ENCODE data around the gene KMT2C. TPM values are rescaled to one million over a fixed set of nuclear protein-coding genes. Genes with fewer than 3 reads are reported as not detected.
"Not testable (repeated sequence)": the region's sequence is repeated elsewhere in the genome, so short reads cannot be mapped to it uniquely, and the experiment has no call there.

The KMT2C gene
- total RNA-seq, 8 experiments from 2014 or later, result 27.8 to 64.0 (median 35.8) TPM

- WGBS, 10 experiments, result 51 to 100% (median 72%) methylated on average over 1 to 4 of the region's 4 CpGs; no CpG with 5 or more reads in 4 of the 10 experiments
Observed at GRCh38 chr7:152384235-152385200, 51.3 kb downstream of the KMT2C start.

GRCh38 chr7:152383341-152384234 lies 52.2 kb downstream of the KMT2C start:
- H3K4me3 ChIP-seq, result no peak overlapping the region
- H3K27ac ChIP-seq, result no peak overlapping the region
- WGBS, 10 experiments, result 60 to 100% (median 83%) methylated on average over 1 to 6 of the region's 9 CpGs; no CpG with 5 or more reads in 3 of the 10 experiments
- H3K4me1 ChIP-seq (replicated peaks in 1 of 2), result peaks cover 0 to 4% of the 10 kb centered on the region in 2 donors
- peak in 5 of 8 experiments; percentile 23 to 91 (median 87) for ATAC-seq (replicated peaks in 6 of 8)
- in situ Hi-C loops (cut with MboI; ENCODE audit: low pct_unique_long_range_greater_than_20kb in 2 of 9, low sequenced_read_pairs in 9 of 9, unreplicated experiment in 9 of 9), result no loop called here

More at GRCh38 chr7:152384235-152385200, 51.3 kb downstream of the KMT2C start:
- H3K4me3 ChIP-seq; H3K4me1 ChIP-seq (replicated peaks in 1 of 2); H3K27ac ChIP-seq; ATAC-seq (replicated peaks in 6 of 8); in situ Hi-C loops (cut with MboI; ENCODE audit: low pct_unique_long_range_greater_than_20kb in 2 of 9, low sequenced_read_pairs in 9 of 9, unreplicated experiment in 9 of 9): not testable (repeated sequence)

- no peak overlapping the region for H3K27ac ChIP-seq
- H3K4me3 ChIP-seq, result no peak overlapping the region
- WGBS, 10 experiments, result 29 to 83% (median 66%) methylated on average over 1 of the region's 1 CpG; no CpG with 5 or more reads in 4 of the 10 experiments
- ATAC-seq (replicated peaks in 6 of 8), result no peak
- peaks cover 0 to 4% of the 10 kb centered on the region in 2 donors for H3K4me1 ChIP-seq (replicated peaks in 1 of 2)
- in situ Hi-C loops (cut with MboI; ENCODE audit: low pct_unique_long_range_greater_than_20kb in 2 of 9, low sequenced_read_pairs in 9 of 9, unreplicated experiment in 9 of 9), result no loop called here
Observed at GRCh38 chr7:152382244-152382643, 53.6 kb downstream of the KMT2C start.

GRCh38 chr7:152380931-152381578 lies 54.7 kb downstream of the KMT2C start:
- in situ Hi-C loops (cut with MboI; ENCODE audit: low pct_unique_long_range_greater_than_20kb in 2 of 9, low sequenced_read_pairs in 9 of 9, unreplicated experiment in 9 of 9); H3K27ac ChIP-seq; H3K4me1 ChIP-seq (replicated peaks in 1 of 2); H3K4me3 ChIP-seq: not testable (repeated sequence)
- WGBS, 10 experiments, result 0 to 96% (median 87%) methylated on average over 1 to 5 of the region's 5 CpGs
- ATAC-seq (replicated peaks in 6 of 8), result peak in 1 of 8 experiments; percentile 25

- H3K4me3 ChIP-seq; ATAC-seq (replicated peaks in 6 of 8); H3K4me1 ChIP-seq (replicated peaks in 1 of 2); H3K27ac ChIP-seq; in situ Hi-C loops (cut with MboI; ENCODE audit: low pct_unique_long_range_greater_than_20kb in 2 of 9, low sequenced_read_pairs in 9 of 9, unreplicated experiment in 9 of 9): not testable (repeated sequence)
Observed at GRCh38 chr7:152378497-152378896, 57.3 kb downstream of the KMT2C start.

- 53 to 95% (median 76%) methylated on average over 2 to 8 of the region's 8 CpGs; no CpG with 5 or more reads in 2 of the 10 experiments for WGBS, 10 experiments
- in situ Hi-C loops (cut with MboI; ENCODE audit: low pct_unique_long_range_greater_than_20kb in 2 of 9, low sequenced_read_pairs in 9 of 9, unreplicated experiment in 9 of 9); ATAC-seq (replicated peaks in 6 of 8); H3K4me1 ChIP-seq (replicated peaks in 1 of 2); H3K4me3 ChIP-seq; H3K27ac ChIP-seq: not testable (repeated sequence)
Observed at GRCh38 chr7:152376716-152377484, 58.9 kb downstream of the KMT2C start.

GRCh38 chr7:152370297-152370696 lies 65.5 kb downstream of the KMT2C start:
- in situ Hi-C loops (cut with MboI; ENCODE audit: low pct_unique_long_range_greater_than_20kb in 2 of 9, low sequenced_read_pairs in 9 of 9, unreplicated experiment in 9 of 9), result no loop called here
- Histone ChIP-seq H3K4me3 (no peak overlapping the region), H3K4me1 (replicated peaks in 1 of 2) (peaks cover 0 to 2% of the 10 kb centered on the region in 2 donors), H3K27ac (no peak overlapping the region)
- ATAC-seq (replicated peaks in 6 of 8), result no peak

GRCh38 chr7:152369518-152369917 lies 66.3 kb downstream of the KMT2C start:
- no peak for ATAC-seq (replicated peaks in 6 of 8)
- H3K27ac ChIP-seq, result no peak overlapping the region
- in situ Hi-C loops (cut with MboI; ENCODE audit: low pct_unique_long_range_greater_than_20kb in 2 of 9, low sequenced_read_pairs in 9 of 9, unreplicated experiment in 9 of 9), result no loop called here
- WGBS, 10 experiments, result 43 to 93% (median 81%) methylated on average over 1 to 3 of the region's 3 CpGs; no CpG with 5 or more reads in 2 of the 10 experiments
- H3K4me1 ChIP-seq (replicated peaks in 1 of 2), result peaks cover 0 to 2% of the 10 kb centered on the region in 2 donors
- H3K4me3 ChIP-seq, result no peak overlapping the region

GRCh38 chr7:152367170-152367569 lies 68.6 kb downstream of the KMT2C start:
- Histone ChIP-seq H3K4me3 (no peak overlapping the region), H3K4me1 (replicated peaks in 1 of 2) (peaks cover 0 to 2% of the 10 kb centered on the region in 2 donors), H3K27ac (no peak overlapping the region)
- WGBS, 10 experiments, result 80 to 100% (median 97%) methylated on average over 1 to 4 of the region's 8 CpGs; no CpG with 5 or more reads in 3 of the 10 experiments
- no peak for ATAC-seq (replicated peaks in 6 of 8)
- in situ Hi-C loops (cut with MboI; ENCODE audit: low pct_unique_long_range_greater_than_20kb in 2 of 9, low sequenced_read_pairs in 9 of 9, unreplicated experiment in 9 of 9), result no loop called here

GRCh38 chr7:152366662-152367061 lies 69.1 kb downstream of the KMT2C start:
- WGBS, 10 experiments, result 98 to 100% methylated on average over 3 to 16 of the region's 32 CpGs; no CpG with 5 or more reads in 8 of the 10 experiments
- no peak overlapping the region for H3K27ac ChIP-seq
- H3K4me1 ChIP-seq (replicated peaks in 1 of 2), result peaks cover 2 to 4% of the 10 kb centered on the region in 2 donors
- in situ Hi-C loops (cut with MboI; ENCODE audit: low pct_unique_long_range_greater_than_20kb in 2 of 9, low sequenced_read_pairs in 9 of 9, unreplicated experiment in 9 of 9), result no loop called here
- H3K4me3 ChIP-seq, result no peak overlapping the region
- no peak for ATAC-seq (replicated peaks in 6 of 8)

GRCh38 chr7:152365982-152366603 lies 69.7 kb downstream of the KMT2C start:
- 91 to 100% (median 94%) methylated on average over 2 to 6 of the region's 6 CpGs for WGBS, 10 experiments
- H3K4me3 ChIP-seq, result no peak overlapping the region
- no peak for ATAC-seq (replicated peaks in 6 of 8)
- H3K4me1 ChIP-seq (replicated peaks in 1 of 2), result peaks cover 2 to 4% of the 10 kb centered on the region in 2 donors
- no peak overlapping the region for H3K27ac ChIP-seq
- in situ Hi-C loops (cut with MboI; ENCODE audit: low pct_unique_long_range_greater_than_20kb in 2 of 9, low sequenced_read_pairs in 9 of 9, unreplicated experiment in 9 of 9), result no loop called here

GRCh38 chr7:152363798-152364197 lies 72.0 kb downstream of the KMT2C start:
- Histone ChIP-seq H3K27ac (no peak overlapping the region), H3K4me1 (replicated peaks in 1 of 2) (peaks cover 2 to 4% of the 10 kb centered on the region in 2 donors), H3K4me3 (no peak overlapping the region)
- in situ Hi-C loops (cut with MboI; ENCODE audit: low pct_unique_long_range_greater_than_20kb in 2 of 9, low sequenced_read_pairs in 9 of 9, unreplicated experiment in 9 of 9), result no loop called here
- WGBS, 10 experiments, result 0 to 100% (median 75%) methylated on average over 1 of the region's 1 CpG; no CpG with 5 or more reads in 6 of the 10 experiments
- ATAC-seq (replicated peaks in 6 of 8), result peak in 2 of 8 experiments; percentile 44 to 62

All from motor neuron (in vitro differentiated cells).